Hepatocyte (in vitro differentiated cells): ENCODE data around the gene HTD2. TPM values are rescaled to one million over a fixed set of nuclear protein-coding genes. Genes with fewer than 3 reads are reported as not detected.
A peak's percentile ranks its signal among the peaks of the same experiment; 100 is the strongest.

Experiments
- DNase-seq: peaks from one replicate; pipeline ENCODE4 v3.0.0-alpha.2; 2016; ENCODE audit warnings: low spot score
- H2AFZ ChIP-seq: fragments of 200-600 bp; sonication (generic); 2 replicates; pipeline ENCODE4 v1.6.0; 2016; ENCODE audit warnings: antibody characterized with exemption, mild to moderate bottlenecking
- H3K27ac ChIP-seq: fragments of 200-600 bp; sonication (generic); 2 replicates; pipeline ENCODE4 v1.5.1; 2016; ENCODE audit warnings: mild to moderate bottlenecking
- H3K27me3 ChIP-seq: fragments of 200-600 bp; sonication (generic); 2 replicates; pipeline ENCODE4 v1.6.1; 2016
- H3K36me3 ChIP-seq: fragments of 200-600 bp; sonication (generic); replicated peaks from 2 replicates; pipeline ENCODE4 v1.5.1; 2016; ENCODE audit warnings: low read depth; ENCODE audit not compliant: insufficient read depth
- H3K4me1 ChIP-seq: fragments of 200-600 bp; sonication (generic); 2 replicates; pipeline ENCODE4 v1.5.1; 2016; ENCODE audit warnings: mild to moderate bottlenecking, moderate library complexity; ENCODE audit not compliant: insufficient read depth
- H3K4me2 ChIP-seq: fragments of 200-600 bp; sonication (generic); 2 replicates; pipeline ENCODE4 v1.6.0; 2016
- H3K4me3 ChIP-seq: fragments of 200-600 bp; sonication (generic); 2 replicates; pipeline ENCODE4 v1.5.1; 2016; ENCODE audit warnings: mild to moderate bottlenecking
- H3K79me2 ChIP-seq: fragments of 200-600 bp; sonication (generic); 2 replicates; pipeline ENCODE4 v1.6.0; 2017; ENCODE audit warnings: mild to moderate bottlenecking
- H3K9me2 ChIP-seq: fragments of 200-600 bp; sonication (generic); replicated peaks from 2 replicates; pipeline ENCODE4 v1.6.0; 2017; ENCODE audit warnings: mild to moderate bottlenecking; ENCODE audit not compliant: insufficient read depth
- H3K9me3 ChIP-seq: fragments of 200-600 bp; sonication (generic); 2 replicates; pipeline ENCODE4 v1.5.1; 2016; ENCODE audit warnings: low read depth, mild to moderate bottlenecking
- H4K20me1 ChIP-seq: fragments of 200-600 bp; sonication (generic); 2 replicates; pipeline ENCODE4 v1.6.0; 2016; ENCODE audit warnings: mild to moderate bottlenecking; ENCODE audit not compliant: insufficient read depth, poor library complexity, severe bottlenecking
- CTCF ChIP-seq: fragments of 200-600 bp; sonication (generic); IDR thresholded peaks from 2 replicates; pipeline ENCODE4 v1.5.1; 2016; ENCODE audit warnings: antibody characterized with exemption, mild to moderate bottlenecking; ENCODE audit not compliant: poor library complexity
- EZH2 ChIP-seq: fragments of 200-600 bp; sonication (generic); IDR thresholded peaks from 2 replicates; pipeline ENCODE4 v1.6.1; 2016; ENCODE audit warnings: antibody characterized with exemption, mild to moderate bottlenecking, borderline replicate concordance
- EZH2phosphoT487 ChIP-seq: fragments of 200-600 bp; sonication (generic); IDR thresholded peaks from one replicate; pipeline ENCODE4 v1.6.1; 2018; ENCODE audit warnings: antibody characterized with exemption, mild to moderate bottlenecking, low read depth, moderate library complexity; ENCODE audit not compliant: unreplicated experiment, severe bottlenecking
- WGBS: methylation state at CpG from one replicate; pipeline ENCODE4 v1.1.6; 2016; ENCODE audit warnings: low lambda C conversion rate; ENCODE audit errors: missing lambda C conversion rate; 5-methylcytosine and 5-hydroxymethylcytosine counted together
- polyA plus RNA-seq: library from polyadenylated mRNA; unstranded; fragments of >200 nt; fragmentation: Nextera tagmentation; extraction: Ambion mirVana; gene quantifications from 2 replicates; pipeline ENCODE4 v1.2.1, GENCODE V29; 2016
- total RNA-seq: library from RNA; depleted of rRNA; stranded (reverse); fragments of >200 nt; gene quantifications from 2 replicates; pipeline ENCODE4 v1.2.3, GENCODE V29; 2014

Gene HTD2
- total and polyA plus RNA-seq, 2 experiments from 2014 or later: 13.0 to 19.0 TPM

GRCh38 chr3:58355179-58355578, 48.9 kb downstream of the HTD2 start:
- 78% methylated on average over 8 of the region's 8 CpGs for WGBS
- peaks cover 14% of the 10 kb centered on the region for H3K79me2 ChIP-seq
- no peak overlapping the region for H2AFZ ChIP-seq
- H4K20me1 ChIP-seq: no peaks in the 10 kb centered on the region
- H3K4me3 ChIP-seq: no peak overlapping the region
- H3K36me3 ChIP-seq: no peaks in the 10 kb centered on the region
- TF ChIP-seq CTCF: no peak
- no peak for TF ChIP-seq EZH2
- TF ChIP-seq EZH2phosphoT487: no peak
- DNase-seq: no peak
- no peaks in the 10 kb centered on the region for H3K27me3 ChIP-seq
- no peak overlapping the region for H3K4me2 ChIP-seq
- no peaks in the 10 kb centered on the region for H3K9me2 ChIP-seq
- peaks cover 4% of the 10 kb centered on the region for H3K4me1 ChIP-seq
- H3K9me3 ChIP-seq: no peaks in the 10 kb centered on the region
- no peak overlapping the region for H3K27ac ChIP-seq

GRCh38 chr3:58356054-58356453, 49.7 kb downstream of the HTD2 start:
- DNase-seq: peak; percentile 34
- Histone ChIP-seq H3K4me2 (no peak overlapping the region), H3K9me3 (no peaks in the 10 kb centered on the region), H3K4me1 (no peaks in the 10 kb centered on the region), H4K20me1 (no peaks in the 10 kb centered on the region), H3K27me3 (no peaks in the 10 kb centered on the region), H3K27ac (no peak overlapping the region), H3K79me2 (peaks cover 14% of the 10 kb centered on the region), H3K36me3 (no peaks in the 10 kb centered on the region), H3K9me2 (no peaks in the 10 kb centered on the region), H2AFZ (no peak overlapping the region), H3K4me3 (no peak overlapping the region)
- no peak for TF ChIP-seq EZH2phosphoT487
- no peak for TF ChIP-seq CTCF
- TF ChIP-seq EZH2: no peak
- 42% methylated on average over 4 of the region's 4 CpGs for WGBS

GRCh38 chr3:58357402-58357801, 51.1 kb downstream of the HTD2 start:
- no peaks in the 10 kb centered on the region for H3K9me2 ChIP-seq
- H4K20me1 ChIP-seq: no peaks in the 10 kb centered on the region
- no peaks in the 10 kb centered on the region for H3K4me1 ChIP-seq
- no peaks in the 10 kb centered on the region for H3K36me3 ChIP-seq
- no peak overlapping the region for H3K4me3 ChIP-seq
- H3K79me2 ChIP-seq: peaks cover 12% of the 10 kb centered on the region
- H3K9me3 ChIP-seq: no peaks in the 10 kb centered on the region
- no peak for TF ChIP-seq EZH2phosphoT487
- no peak for TF ChIP-seq EZH2
- TF ChIP-seq CTCF: no peak
- DNase-seq: no peak
- WGBS: 91% methylated on average over 3 of the region's 3 CpGs
- H3K27me3 ChIP-seq: no peaks in the 10 kb centered on the region
- no peak overlapping the region for H3K4me2 ChIP-seq
- no peak overlapping the region for H3K27ac ChIP-seq
- no peak overlapping the region for H2AFZ ChIP-seq

- Histone ChIP-seq H2AFZ (no peak overlapping the region), H4K20me1 (no peaks in the 10 kb centered on the region), H3K9me3 (no peaks in the 10 kb centered on the region), H3K4me1 (no peaks in the 10 kb centered on the region), H3K79me2 (peaks cover 9% of the 10 kb centered on the region), H3K36me3 (no peaks in the 10 kb centered on the region), H3K27me3 (no peaks in the 10 kb centered on the region), H3K27ac (no peak overlapping the region), H3K9me2 (no peaks in the 10 kb centered on the region), H3K4me3 (no peak overlapping the region), H3K4me2 (no peak overlapping the region)
- no peak for DNase-seq
- TF ChIP-seq CTCF (no peak), EZH2phosphoT487 (no peak), EZH2 (no peak)
- 93% methylated on average over 3 of the region's 3 CpGs for WGBS
Observed at GRCh38 chr3:58358092-58358491, 51.8 kb downstream of the HTD2 start.
